CD4-positive, alpha-beta T cell treated with Interleukin-15 for 1 hour (primary cell): ENCODE data around the gene HIVEP2.

ENCODE experiments used
- DNase-seq: peaks from one replicate; pipeline ENCODE4 v3.0.0-alpha.2; 2020

HIVEP2 gene

GRCh38 chr6:142839686-142840040 lies 105.3 kb downstream of the HIVEP2 start:
- no peak for DNase-seq

DNA sequence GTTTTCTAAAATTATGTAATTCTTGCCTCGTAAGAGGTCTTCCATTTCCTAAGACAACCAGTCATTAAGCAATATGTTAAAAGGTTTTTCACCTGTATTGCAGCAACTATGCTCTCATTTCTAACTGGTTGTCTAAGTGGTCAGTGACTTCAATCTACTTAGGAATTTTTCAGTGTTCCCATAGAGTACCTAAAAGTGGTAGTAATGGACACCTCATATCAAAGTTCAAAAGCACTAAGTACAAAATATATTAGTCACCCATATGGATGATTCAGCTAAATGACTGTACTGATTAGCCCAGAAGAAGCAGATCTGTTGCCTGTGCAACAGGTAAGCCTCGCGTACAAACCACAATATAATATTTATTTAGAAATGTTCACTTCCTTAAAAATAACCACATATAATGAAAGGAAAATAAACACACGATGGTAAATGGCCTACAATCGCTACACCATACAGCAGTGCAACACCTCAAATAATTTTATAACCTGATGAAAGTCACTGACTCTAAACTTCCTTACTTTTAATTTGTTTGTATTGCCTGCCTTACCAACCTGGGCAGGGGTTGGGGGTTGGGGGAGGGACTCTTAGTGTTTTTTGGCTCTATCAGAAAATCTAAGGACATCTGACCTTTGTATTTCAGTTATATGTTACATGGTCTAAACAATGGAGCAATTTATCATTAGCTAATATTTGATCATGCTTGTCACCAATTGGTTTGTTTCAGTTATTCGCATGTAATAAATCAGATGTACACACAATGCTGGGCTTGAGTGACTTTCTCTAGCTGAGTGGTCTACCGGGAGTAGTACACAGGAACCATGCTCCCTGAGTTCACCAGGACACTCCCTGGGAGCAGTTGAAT lies 105.9 kb downstream of the HIVEP2 start:
- no peak for DNase-seq

GRCh38 chr6:142835787-142836535 lies 109.0 kb downstream of the HIVEP2 start:
- DNase-seq, result no peak

DNA sequence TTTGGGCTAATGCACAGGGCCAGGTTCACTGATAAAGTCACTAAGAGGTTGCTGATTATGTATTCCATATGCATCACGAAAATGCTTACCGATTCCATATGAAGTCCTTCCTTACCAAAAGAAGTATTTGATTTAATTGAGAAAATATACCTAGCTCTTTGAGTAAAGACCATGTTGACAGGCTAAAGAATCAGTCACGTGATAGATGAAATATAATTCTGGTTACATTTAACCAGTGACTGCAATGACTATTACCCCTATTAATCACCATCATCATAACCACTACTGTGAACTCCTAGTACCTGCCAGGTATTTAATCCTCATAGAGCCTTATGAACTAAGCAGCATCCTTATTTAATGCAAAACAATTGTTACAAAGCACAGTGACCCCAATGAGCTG lies 110.1 kb downstream of the HIVEP2 start:
- no peak for DNase-seq

DNA sequence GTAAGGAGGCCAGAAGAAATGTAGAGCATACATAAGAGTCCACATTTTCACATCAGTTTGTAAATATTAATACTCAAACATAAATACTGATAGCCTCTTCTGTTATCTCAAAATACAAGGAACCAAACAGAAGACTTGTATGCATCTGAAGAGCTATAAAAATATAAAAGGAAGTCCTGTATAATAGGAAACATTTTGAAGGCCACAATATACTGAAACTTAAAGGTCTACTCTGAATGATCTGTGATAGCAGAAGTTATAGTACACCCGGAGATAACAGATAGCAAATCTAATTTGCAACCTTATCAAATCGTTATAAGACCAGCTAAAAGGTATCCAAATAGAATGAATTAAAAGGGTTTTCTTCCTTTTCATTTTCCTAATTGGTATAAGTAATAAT lies 111.2 kb downstream of the HIVEP2 start:
- DNase-seq, result no peak

GRCh38 chr6:142833054-142833453 lies 111.9 kb downstream of the HIVEP2 start:
- DNase-seq, result no peak

GRCh38 chr6:142830807-142831206 lies 114.2 kb downstream of the HIVEP2 start:
- DNase-seq, result no peak

- DNase-seq, result no peak
These were observed 114.8 kb downstream of the HIVEP2 start for GRCh38 chr6:142830116-142830710.

GRCh38 chr6:142829556-142829955 lies 115.4 kb downstream of the HIVEP2 start:
- DNase-seq, result no peak

GRCh38 chr6:142827991-142828390 lies 117.0 kb downstream of the HIVEP2 start:
- no peak for DNase-seq

GRCh38 chr6:142827369-142827768 lies 117.6 kb downstream of the HIVEP2 start:
- no peak for DNase-seq

DNA sequence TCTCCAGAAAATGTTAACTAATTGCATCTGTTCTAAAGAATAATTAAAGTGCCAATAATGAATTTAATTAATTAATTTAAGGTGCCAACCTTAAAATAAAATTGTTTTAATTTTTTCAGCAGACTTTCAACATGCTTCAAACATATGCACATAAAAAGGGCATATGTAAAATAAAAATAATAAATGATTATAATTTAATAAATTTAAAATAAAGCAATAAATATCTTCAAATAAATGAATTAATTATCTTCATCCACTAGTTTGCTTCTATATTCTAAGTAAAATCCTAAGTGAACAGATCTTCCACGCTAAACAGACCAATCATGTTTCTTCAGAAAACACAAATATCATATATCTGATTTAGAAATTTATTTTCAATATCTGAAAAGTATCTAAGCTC lies 119.2 kb downstream of the HIVEP2 start:
- DNase-seq, result no peak

- DNase-seq, result no peak
These were observed 120.5 kb downstream of the HIVEP2 start for GRCh38 chr6:142824426-142824825.

DNA sequence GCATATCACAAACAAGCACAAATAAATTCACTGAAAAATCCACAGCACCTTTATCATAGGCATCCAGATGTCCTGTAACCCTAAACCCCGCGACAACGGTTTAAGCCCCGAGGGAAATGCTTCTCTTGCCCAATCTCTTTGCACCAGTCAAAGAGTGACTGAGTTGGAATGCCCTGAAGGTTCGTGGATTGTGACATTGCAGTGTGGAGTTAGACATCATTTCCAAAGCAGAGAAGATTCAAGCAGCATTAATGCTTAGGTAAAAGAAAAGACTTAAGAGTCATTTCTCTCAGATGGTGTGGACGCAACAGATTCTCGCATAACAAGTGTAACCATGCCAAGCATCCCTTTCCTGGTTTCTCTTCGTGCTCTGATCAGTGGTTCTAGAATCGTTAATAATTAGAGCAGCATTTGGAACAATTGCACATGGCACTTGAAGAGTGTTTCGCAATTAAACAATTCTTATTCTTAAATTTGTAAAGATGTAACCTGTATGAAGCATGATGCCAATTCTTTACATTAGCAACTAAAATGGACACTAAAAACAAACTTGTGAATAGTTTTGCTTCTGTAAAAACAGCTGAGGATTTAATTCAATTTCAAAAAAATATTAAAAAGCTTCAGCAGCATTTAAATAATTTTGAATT lies 121.6 kb downstream of the HIVEP2 start:
- no peak for DNase-seq

- DNase-seq, result no peak
These were observed 122.1 kb downstream of the HIVEP2 start for GRCh38 chr6:142822842-142823241.

DNA sequence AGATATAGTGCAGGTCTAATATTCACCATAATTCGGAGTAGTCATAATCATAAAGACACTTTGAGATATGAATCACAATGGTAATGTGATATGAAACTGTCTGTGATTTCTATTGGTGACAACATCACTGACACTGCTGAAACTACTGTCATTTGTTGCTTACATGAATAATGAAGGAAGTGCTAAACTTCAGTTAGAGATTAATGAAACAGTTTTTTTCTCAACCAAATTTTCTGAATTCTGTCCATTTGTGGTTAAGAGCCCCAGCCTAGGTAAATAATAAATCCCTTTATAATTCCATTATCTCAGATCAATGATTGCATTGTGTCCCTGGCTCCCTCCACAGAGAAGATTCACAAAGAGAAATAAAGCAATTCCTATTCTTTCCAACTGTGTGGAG lies 122.6 kb downstream of the HIVEP2 start:
- DNase-seq, result no peak

- no peak for DNase-seq
These were observed 123.1 kb downstream of the HIVEP2 start for GRCh38 chr6:142821860-142822259.

DNA sequence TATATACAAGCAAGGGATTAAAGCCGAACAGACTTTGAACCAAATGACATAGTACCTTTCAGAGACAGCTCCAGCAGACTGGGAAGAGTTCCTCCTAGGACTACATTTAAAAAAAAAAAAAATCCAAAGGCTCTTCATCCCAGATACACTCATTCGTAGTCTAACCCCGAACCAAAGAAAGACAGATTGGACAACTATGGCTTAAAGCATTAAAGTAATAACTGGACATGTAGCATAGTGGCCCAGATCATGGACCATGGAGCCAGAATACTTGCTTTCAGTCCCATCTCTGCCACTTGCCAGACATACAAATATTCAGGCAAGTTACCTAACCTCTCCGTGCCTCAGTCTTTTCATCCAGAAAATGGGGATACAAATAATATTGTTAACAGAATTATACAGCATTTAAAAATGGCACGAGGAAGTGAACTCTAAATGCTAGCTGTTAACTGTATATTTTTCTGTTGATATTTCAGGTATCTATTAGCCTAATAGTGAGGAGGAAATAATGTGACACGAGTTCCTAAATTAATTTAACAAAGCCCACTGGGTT lies 123.7 kb downstream of the HIVEP2 start:
- no peak for DNase-seq

GRCh38 chr6:142820338-142821051 lies 124.5 kb downstream of the HIVEP2 start:
- DNase-seq, result no peak

GRCh38 chr6:142819603-142820337 lies 125.2 kb downstream of the HIVEP2 start:
- DNase-seq, result no peak

DNA sequence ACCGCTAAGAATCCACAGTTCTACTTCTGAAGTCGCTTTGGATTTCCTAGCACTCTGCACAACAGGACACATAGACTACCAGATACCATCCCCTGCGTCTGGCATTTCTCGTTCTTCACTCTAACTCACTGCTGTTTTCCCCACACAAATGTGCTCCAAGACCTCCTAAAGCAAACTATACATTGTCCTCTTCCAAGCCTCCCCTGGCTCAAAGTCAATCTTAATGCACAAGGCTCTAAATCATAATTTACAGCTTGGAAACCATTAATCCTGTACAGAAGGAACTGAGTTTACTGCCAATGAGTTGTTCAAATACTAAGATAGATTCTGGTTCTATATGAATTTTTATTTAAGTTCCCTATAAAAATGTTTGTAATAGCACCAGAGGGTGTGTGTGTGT lies 128.5 kb downstream of the HIVEP2 start:
- DNase-seq, result no peak

DNA sequence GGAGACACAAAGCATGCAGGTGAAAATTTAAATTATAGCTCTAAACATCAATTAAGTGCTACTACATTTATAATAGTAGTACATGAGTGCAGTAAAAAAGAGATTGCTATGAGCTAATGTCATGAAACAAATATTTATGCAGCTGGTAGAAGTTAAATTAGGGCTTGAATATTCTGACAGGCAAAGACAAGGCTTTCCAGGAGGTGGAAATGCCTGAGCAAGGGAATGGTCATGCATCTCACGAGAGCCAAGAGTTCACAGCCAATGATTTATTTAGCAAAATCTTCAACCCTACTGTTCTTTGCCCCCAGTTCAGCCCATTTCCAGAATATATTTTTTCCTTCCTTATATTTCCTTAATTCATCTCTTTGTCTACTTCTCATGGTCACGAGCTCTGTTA lies 128.9 kb downstream of the HIVEP2 start:
- no peak for DNase-seq
